NCI-H2107 treated with DMSO at 0.1 percent for 48 hours (cell line): ENCODE data around the gene SBF2.
A peak's percentile ranks its signal among the peaks of the same experiment; 100 is the strongest.

Source experiments
- DNase-seq: peaks from one replicate; lab custom pipeline; 2025; ENCODE audit not compliant: unreplicated experiment; lab: John Stamatoyannopoulos, UW

Gene SBF2

DNA sequence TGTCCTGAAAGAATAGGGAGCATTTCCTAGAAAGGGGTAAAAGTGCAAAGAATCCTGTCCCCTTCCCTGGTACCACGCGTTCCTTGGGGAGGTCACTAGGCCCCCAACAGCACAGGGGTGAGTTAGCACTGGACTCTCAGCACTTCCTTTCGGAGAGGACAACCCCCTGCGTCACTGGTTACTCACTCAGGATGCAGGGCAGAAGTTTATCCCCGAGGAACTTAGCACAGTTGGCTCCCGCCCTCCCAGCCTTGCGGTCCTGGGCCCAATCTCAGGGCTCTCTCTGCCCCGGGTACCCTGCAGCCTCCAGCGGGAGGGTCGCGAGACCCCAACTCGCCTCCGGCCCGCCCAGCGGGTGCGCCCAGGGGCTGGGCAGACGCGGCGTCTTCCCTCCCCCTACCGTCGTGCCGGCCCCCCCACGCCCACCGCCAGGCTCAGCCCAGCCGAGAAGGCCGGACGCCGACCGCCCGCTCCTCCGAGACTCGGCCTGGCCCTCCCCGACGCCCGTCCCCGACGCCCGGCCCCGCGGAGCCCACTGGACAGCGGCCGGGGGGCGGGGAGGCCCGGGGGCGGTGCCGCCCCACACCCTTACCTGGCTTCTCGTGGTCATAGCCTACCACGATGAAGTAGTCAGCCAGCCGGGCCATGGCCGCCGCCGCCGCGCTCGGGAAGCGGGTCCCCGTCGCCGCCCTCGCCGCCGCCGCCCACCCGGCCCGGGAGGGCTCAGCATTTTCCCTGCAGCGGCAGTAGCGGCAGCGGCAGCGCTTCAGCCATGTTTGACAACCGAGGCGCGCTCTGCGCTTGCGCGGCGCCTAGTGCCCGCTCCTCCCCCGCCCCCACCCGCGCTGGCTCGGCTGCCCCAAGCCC lies at the start of gene SBF2:
SBF2 (minus strand) TSS at position 797 of the 867 bp plus-strand sequence; CDS start at position 647, 150 bp downstream.
- peak; percentile 27 for DNase-seq

DNA sequence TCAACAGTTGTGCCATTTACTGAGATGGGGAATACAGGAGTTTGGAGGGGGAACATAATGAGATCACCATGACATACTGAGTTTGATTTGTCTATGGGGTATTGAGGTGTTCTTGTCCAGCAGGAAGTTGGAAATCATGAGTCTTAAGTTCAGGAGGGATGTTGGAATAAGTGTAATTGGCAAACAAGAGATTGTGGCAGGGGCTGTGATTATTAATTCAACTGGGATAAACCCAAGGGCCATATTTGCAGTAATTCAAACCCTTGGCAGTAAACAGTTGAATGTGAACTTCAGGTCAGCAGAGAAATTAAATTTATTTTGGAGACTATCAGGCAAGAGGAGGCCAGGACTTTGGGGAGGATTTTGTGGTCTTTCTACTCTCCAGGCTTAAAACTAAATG lies 44.3 kb upstream of the SBF2 start:
- DNase-seq: no peak

DNA sequence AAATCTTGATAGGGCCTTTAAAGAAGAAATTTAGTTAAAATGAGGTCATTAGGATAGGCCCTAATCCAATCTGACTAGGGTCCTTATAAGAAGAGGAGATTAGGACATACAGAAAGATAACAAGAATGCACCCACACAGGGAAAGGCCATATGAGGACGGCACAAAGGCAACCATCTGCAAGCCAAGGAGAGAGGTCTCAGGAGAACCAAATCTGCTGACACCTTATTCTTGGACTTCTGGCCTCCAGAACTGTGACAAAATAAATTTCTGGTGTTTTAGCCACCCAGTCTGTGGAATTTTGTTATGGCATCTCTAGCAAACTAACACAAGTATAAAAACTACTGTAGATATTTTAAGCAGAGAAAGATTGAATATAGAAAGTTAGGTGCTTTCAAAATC lies 39.5 kb upstream of the SBF2 start:
- DNase-seq: no peak

DNA sequence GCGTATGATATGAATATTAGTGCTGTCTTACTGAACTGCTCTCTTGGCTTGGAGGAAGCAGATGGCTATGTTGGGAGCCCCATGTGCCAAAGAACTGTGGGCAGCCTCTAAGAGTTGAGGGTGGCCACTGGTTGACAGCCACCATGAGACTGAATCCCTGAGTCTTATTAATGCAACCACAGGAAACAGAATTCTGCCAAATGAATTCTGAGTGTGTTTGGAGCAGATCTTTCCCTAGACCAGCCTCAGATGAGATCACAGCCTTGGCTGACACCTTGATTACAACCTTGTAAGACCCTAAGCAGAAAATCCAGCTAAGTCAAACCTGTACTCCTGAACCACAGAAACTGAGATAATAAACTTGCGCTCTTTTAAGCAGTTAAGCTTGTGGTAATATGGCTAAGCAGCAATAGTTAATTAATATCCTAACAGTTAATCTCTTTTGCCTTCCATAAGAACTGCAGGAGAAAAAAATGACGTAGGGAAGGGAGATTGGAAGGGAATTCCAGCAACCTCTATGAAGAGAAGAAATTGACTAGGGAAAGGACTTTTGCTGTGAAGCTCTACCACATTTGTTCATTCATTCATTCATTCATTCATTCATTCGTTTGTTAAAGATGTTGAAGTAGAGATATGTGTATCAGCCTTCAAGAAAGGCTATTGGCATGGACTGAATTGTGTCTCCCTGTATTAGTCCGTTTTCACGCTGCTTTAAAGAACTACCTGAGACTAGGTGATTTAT lies 37.7 kb upstream of the SBF2 start:
- no peak for DNase-seq

DNA sequence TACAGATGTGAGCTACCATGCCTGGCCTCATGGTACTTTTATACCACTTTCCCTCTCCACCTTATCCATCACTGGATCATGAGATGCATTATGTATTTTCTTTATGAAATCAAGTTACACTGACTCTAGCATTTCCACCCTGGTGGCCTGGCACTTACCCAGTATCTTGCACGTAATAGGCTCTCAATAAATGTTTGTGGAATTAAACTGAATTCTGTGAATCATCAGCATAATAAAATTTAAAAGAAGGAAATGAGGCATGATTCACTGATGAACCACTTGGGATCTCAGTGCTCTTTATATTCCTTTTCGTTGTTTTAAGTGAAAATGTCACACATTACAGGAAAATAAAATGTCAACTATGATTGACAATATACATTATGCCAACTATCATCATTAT lies 35.9 kb upstream of the SBF2 start:
- DNase-seq: no peak

DNA sequence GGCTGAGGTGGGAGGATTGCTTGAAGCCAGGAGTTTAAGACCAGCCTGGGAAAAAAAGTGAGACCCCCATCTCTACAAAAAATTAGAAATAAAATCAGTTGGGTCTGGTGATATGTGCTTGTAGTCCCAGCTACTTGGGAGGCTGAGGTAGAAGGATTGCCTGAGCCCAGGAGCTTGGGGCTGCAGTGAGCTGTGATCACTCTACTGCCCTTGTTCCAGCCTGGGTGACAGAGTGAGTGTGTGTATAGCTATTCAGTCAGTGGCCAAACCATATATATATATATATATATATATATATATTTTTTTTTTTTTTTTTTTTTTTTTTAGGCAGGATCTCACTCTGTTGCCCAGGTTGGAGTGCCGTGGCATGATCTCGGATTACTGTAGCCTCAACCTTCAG lies 35.3 kb upstream of the SBF2 start:
- DNase-seq: no peak

DNA sequence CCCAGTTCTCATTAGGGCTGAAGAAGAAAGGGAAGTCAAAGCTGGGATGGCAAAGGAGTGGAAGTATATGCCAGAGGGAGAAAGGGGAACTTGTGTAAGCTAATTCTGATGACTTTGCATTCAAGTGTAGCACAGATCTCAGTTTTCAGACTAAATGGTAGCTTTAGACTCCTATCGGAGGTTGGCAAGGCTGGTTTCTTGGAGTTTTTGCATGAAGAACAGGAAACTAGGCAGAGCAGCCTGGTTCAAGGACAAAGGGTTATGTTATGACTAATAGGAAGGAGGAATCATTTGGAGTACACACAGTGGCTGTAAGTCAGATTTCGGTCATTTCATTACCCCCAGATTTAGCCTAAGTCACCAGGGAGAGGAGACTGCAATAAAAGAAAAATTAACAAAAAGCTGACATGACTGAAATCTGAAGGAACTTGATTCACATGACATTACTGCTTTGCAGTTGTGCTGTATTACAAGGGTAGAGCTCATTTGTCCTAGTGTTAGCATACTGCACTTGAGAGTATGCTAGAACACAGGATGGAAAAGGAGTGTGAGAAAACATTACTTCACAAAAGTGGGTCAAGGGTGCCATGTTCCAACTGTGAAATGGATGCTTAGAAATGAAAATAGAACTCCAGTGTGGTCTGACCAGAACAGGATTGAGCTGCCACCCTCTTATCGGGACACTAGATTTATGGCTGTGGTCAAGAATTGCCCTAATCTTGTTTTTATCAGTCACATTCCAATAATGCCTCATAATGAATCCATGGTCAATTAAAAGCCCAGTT lies 34.5 kb upstream of the SBF2 start:
- no peak for DNase-seq

DNA sequence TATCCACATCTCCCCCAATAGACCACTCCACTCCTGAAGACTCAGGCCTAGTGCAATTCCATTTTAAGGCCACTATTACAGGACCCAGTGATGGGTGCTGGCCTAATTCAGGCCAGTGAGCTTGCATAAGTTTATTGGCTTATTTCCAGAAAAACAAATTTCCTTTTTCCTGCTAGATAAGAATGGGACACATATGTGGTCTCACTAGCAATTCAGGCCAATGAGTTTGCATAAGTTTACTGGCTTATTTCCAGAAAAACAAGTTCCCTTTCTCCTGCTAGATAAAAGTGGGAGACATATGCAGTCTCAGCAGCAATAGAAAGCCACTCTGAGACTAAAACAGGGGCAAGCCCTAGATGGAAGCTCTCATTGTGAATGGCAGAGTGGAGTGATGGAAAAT lies 33.2 kb upstream of the SBF2 start:
- no peak for DNase-seq

DNA sequence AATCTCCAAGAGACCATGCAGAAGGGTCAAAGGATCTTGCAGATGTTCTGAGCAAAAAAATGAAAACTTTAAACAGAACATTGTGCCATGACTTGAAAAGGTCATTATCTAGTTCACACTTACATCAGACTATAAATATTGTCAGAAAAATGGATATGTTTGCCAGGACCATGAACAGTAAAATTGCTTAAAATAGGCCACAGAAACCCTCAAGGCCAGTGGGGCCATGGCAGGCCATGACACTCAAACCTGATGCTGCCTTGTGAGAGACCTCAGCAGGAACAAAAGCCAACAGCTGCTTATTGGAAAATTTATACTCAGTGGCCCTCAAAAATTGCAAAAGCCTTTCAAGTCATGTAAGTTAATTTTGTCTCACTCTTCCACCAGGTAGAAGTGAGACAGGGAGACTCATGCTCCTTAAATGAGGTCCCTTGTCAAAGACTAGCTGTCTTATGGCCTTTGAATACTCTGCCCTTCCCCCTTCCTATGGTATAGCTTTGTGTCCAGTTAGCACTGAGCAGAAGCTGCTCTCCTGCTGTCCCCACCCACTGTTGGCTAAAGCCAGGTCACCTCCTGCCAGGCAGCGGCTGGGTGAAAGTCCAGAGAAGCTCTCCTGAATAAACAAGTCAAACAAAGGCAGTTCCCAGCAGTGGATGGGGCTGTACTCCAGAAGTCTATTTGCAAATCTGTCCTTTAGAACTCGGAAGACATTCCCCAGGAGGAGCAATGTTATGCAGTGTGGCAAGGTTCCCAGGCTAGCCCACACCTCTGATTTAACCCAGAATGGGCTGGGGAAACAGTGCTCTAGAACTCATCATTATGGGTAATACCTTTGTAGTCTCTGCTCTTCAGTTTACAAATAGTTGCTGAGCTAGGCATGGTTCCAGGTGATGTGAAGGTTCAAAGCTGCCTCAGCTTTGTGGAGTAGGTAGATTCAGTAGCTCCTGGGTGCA lies 32.3 kb upstream of the SBF2 start:
- DNase-seq: no peak

DNA sequence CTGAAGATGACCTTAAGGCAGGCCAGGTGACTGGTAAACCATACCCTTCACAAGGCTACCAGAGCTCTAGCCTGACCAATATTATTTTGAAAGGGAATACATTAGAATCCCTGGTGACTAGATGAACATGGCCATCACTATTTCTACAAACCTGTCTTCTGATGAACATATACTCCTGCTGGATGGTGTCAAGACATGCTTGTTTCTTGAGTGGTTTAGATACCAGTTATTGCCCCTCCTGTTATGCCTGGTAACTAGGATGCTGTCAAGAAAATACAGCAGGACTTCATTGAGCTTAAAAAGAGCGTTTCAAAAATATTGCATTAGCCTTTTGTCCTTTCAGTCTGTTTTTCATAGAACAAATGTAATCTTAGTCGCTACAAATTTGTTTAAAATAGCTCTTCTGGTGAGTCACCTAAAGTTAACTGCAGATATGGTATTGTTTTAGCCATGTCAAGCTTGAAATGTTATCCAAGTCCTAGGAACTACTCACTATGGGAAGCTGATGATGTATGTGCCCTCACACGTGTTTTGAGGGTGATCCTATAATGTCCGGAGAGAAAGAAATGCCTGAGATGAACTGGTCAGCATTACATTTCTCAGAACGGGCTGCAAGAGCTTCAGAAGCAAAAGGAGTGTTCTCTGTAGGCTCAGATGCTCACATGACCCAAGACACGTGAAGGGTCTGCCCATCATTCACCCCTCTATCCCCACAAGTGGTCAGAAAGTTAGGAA lies 31.4 kb upstream of the SBF2 start:
- no peak for DNase-seq

DNA sequence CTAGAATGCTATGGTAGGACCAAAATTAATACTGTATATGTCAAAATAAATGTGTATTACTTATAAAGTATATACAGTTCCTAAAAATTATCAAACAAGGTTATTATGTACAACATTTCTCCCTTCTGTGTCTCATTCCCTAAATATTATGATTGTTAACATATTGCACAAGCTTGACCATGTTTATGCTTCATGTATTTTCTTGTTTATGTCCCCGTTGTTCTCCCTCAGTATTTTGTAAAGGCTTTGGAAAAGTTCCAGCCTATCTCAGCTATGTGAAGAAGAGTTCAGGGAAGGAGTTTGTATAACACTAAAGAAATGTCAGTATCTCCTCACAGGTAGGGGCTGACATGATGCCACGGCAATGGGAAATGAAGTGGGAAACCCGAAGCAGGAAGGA lies 30.5 kb upstream of the SBF2 start:
- DNase-seq: no peak

DNA sequence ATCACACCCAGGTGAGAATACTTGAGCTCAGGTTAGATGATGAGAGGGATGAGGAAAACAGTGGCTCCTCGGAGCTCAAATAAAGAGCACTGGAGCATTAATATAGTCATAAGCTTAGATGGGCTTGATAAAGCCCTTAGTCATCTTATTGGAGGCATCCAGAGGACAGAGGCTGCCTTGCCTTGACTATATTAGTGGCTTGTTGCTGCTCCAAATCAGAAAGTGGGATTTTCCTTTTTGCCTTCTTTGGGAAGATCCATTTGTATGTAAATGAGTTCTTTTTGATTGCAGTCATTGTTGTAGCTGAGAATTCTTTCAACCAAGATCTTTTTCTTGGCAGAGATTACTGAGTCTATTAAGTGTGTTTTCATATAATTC lies 29.8 kb upstream of the SBF2 start:
- no peak for DNase-seq

DNA sequence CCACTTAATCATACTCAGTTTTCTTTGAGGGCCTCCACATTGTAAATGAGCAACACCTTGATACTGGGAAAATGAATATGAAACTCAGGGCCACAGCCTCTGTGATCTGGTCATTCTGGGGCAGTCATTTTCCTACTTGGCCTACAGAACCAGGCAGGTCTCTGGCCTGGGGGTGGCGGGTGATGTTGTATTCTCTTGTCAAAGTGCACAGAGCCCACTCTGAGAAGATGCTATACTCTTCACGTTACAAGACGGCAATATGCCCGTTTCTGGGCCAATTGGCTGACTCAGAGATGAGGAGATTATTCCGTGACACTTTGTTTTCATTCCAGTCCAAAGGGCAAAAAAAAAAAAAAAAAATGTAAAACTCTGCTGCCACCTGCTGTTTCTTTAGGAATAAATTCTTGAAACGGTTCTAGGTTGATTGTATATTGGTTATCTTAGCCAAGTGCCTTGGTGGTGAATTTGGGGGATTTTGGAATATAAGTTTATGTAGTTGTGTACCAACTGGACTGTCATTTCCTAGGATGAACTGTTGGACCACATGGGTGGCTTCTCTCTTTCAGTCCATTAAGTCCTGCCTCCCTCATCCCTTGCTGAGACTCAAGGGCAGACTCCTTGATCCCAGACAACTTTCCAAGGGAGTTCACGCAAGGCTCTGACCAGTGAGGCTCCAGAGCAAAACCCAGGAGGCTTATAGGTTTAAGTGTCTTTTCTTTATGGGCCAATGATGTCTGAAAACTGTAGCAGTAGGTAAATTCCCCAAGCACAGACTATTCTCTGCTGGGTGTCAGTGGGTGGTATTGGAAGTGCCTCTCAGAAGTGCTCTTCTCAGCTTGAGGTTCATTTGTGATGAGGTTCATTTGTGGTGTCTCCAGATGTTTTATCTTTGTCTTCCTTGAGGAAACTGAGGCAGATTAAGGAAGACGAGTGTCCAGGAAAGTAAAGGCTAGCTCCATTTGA lies 29.1 kb upstream of the SBF2 start:
- DNase-seq: peak; percentile 50

DNA sequence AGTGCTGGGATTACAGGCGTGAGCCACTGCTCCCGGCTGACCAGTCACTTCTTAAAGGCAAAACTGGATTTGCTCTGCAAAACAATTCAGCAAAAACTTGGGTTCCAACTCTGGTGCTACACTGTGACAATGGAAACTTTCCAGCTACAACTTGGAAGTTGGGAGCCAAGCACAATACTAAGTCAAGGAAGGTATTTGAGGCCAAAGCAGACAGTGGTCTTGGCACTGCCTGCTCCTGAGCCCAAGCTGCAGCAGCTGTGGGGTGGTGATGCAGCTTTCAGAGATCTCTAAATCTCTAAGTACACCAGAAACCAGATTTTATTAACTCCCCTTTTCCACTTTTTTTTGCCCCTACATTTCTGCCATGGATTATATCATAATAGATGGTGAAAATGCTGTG lies 28.4 kb upstream of the SBF2 start:
- DNase-seq: no peak

DNA sequence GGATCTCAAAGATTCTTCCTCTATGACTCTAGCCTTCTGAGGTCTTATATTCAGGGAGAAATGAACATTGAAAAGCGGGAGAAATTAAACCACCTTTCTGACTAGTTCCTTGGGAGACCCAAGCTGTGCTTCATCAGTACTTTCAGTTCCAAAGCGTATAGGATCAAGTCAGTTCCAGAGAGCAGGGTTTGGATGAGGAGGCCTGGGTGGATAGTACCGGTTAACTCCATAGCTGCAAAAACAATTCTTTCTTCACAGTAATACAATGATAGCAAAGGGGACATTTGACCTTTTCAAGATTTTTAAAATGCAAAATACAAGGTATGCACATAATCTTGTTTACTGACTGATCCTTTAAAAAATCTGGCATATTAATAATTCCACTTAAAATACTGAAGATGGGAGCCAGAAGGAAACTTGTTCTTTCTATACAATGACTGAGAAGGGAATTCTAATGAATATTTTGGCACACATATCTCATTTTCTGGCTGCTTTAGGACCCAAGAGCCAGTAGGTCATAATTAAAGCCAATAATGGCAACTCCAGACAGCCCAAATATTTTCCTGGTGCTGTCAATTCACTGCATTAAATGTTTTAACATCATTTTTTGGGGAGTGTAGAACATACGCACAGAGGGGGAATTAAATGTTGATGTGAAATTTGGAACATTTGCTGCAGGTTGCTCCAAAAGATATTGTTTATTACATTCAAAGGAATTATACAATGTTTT lies 26.9 kb upstream of the SBF2 start:
- DNase-seq: no peak

DNA sequence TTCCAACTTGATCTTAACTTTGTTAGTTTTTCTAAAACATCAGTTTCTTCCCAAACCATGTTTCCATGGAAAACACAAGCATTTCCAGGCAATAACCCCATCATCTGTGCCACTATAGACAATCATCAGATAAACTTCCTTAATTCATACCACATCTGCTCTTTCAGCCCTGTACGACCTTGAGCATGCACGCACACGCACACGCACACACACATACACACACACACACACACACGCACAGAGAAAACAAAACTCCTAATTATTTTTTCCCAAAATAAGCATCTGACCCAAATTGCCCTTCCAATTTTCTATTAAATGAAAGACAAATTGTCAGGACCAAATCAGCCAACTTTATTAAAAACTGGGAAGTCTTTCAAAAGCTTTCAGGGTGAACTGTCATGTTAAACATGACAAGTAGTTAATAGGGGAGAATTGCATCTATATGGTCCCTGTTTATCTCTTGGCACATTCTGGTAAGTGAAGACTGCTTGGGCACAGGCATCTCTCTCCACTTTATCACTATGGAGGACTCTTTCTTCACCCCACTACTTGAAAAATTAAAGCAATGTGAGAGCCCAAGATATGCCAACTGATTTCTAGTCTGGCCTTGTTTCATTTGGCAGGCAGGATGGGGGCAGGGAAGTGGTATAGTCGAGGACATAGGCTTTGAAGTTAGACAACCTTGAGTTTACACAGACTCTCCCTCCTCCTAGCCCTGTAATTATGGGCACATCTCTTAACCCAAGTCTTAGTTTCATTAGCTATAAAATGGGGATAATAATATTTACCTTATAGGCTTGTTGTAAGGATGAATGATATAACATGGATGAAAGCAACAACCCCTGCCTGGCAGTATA lies 25.9 kb upstream of the SBF2 start:
- no peak for DNase-seq

DNA sequence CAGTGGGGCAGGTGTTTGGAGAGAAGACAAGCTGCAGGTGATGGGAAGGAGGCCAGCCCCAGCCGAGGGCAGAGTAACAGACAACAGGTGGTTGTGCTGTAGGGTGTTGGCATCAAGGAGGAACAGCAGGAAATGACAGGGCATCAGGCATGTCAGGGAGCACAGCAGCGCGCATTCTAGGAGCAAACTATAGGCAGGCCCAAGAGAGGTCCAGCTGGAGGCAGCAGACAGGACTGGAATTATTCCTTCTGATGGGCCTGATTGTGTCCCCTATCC lies 24.4 kb upstream of the SBF2 start:
- DNase-seq: peak; percentile 72
